Mammary epithelial cell (primary cell): Measurements from ENCODE around the gene LRRC8B.

Experiments used
- CTCF ChIP-seq, 2 donors: IDR thresholded peaks in 1 of 2; conservative IDR thresholded peaks in 1 of 2; 2 replicates each; pipeline ENCODE4 v1.5.1; 2011 to 2012; ENCODE audit warnings: inconsistent platforms in 2 of 2, low read length in 2 of 2, mild to moderate bottlenecking in 2 of 2, control low read depth in 1 of 2, low read depth in 1 of 2; ENCODE audit not compliant: insufficient read depth in 1 of 2; ENCODE audit errors: extremely low read depth in 1 of 2
- EZH2 ChIP-seq: IDR thresholded peaks from 2 replicates; pipeline ENCODE4 v1.6.1; 2012; ENCODE audit warnings: low read length, inconsistent platforms, borderline replicate concordance

- TF ChIP-seq CTCF (conservative IDR thresholded peaks at IDR 0.05 in 1 of 2, IDR thresholded peaks at IDR 0.05 in 1 of 2; ENCODE audit: extremely low read depth in 1 of 2, insufficient read depth in 1 of 2, low read depth in 1 of 2, low read length in 2 of 2): no peak
- no peak for TF ChIP-seq EZH2
These were observed 8.2 kb downstream of the LRRC8B start for GRCh38 chr1:89532866-89533265.
